ENCODE measurements around the gene GNA12. TPM values are rescaled to one million over a fixed set of nuclear protein-coding genes. Genes with fewer than 3 reads are reported as not detected.

GNA12 gene
- total and polyA plus RNA-seq, 4 donors = 3.7 to 19.0 (median 11.3) TPM

GRCh38 chr7:2821161-2821841 is 22.8 kb downstream of the GNA12 start:
- H3K27ac ChIP-seq (ENCODE audit: low read depth in 1 of 2, low read length in 2 of 2) = peak overlapping the region; percentile 61 to 62
- no peaks in the 10 kb centered on the region for H3K36me3 ChIP-seq (ENCODE audit: control insufficient read depth in 4 of 4, insufficient read depth in 3 of 4, low read depth in 1 of 4, low read length in 3 of 4)
- 66% methylated on average over 12 of the region's 12 CpGs for WGBS
- no peak overlapping the region for H3K9ac ChIP-seq (ENCODE audit: low read depth in 1 of 2, low read length in 2 of 2)
- no peak for TF ChIP-seq GABPA (IDR thresholded peaks at IDR 0.05 in 1 of 2, conservative IDR thresholded peaks at IDR 0.05 in 1 of 2)
- peak; percentile 33 to 35 for TF ChIP-seq HNF4A (conservative IDR thresholded peaks at IDR 0.05)
- TF ChIP-seq ATF3 (IDR thresholded peaks at IDR 0.05) = no peak
- no peak for TF ChIP-seq MAX (IDR thresholded peaks at IDR 0.05)
- H3K4me3 ChIP-seq (ENCODE audit: low read depth in 1 of 3, low read length in 3 of 3) = no peak overlapping the region
- peaks cover 4 to 19% (median 14%) of the 10 kb centered on the region in 4 donors for H3K4me1 ChIP-seq (ENCODE audit: control insufficient read depth in 4 of 4, insufficient read depth in 4 of 4, low read length in 3 of 4)
- DNase-seq (ENCODE audit: low spot score) = no peak
- H3K9me3 ChIP-seq (ENCODE audit: control insufficient read depth in 4 of 4, low read length in 3 of 4) = no peaks in the 10 kb centered on the region
- H3K27me3 ChIP-seq (ENCODE audit: control insufficient read depth in 4 of 4, insufficient read depth in 4 of 4, low read length in 3 of 4) = no peaks in the 10 kb centered on the region

- H3K36me3 ChIP-seq (ENCODE audit: control insufficient read depth in 4 of 4, insufficient read depth in 3 of 4, low read depth in 1 of 4, low read length in 3 of 4) = no peaks in the 10 kb centered on the region
- peaks cover 4 to 19% (median 14%) of the 10 kb centered on the region in 4 donors for H3K4me1 ChIP-seq (ENCODE audit: control insufficient read depth in 4 of 4, insufficient read depth in 4 of 4, low read length in 3 of 4)
- H3K27ac ChIP-seq (ENCODE audit: low read depth in 1 of 2, low read length in 2 of 2) = peak overlapping the region; percentile 61 to 62
- H3K4me3 ChIP-seq (ENCODE audit: low read depth in 1 of 3, low read length in 3 of 3) = no peak overlapping the region
- DNase-seq (ENCODE audit: low spot score) = no peak
- no peak overlapping the region for H3K9ac ChIP-seq (ENCODE audit: low read depth in 1 of 2, low read length in 2 of 2)
- 73% methylated on average over 4 of the region's 4 CpGs for WGBS
- H3K27me3 ChIP-seq (ENCODE audit: control insufficient read depth in 4 of 4, insufficient read depth in 4 of 4, low read length in 3 of 4) = no peaks in the 10 kb centered on the region
- H3K9me3 ChIP-seq (ENCODE audit: control insufficient read depth in 4 of 4, low read length in 3 of 4) = no peaks in the 10 kb centered on the region
- peak; percentile 41 to 83 for TF ChIP-seq JUND (IDR thresholded peaks at IDR 0.05)
- TF ChIP-seq SP1 (IDR thresholded peaks at IDR 0.05) = peak; percentile 67
- TF ChIP-seq YY1 (IDR thresholded peaks at IDR 0.05) = peak; percentile 59
- TF ChIP-seq RAD21 (IDR thresholded peaks at IDR 0.05) = peak; percentile 19 to 46
- no peak for TF ChIP-seq CTCF (IDR thresholded peaks at IDR 0.05; ENCODE audit: low read depth, low read length, missing input control)
- no peak for TF ChIP-seq GABPA (IDR thresholded peaks at IDR 0.05 in 1 of 2, conservative IDR thresholded peaks at IDR 0.05 in 1 of 2)
- peak; percentile 53 to 71 for TF ChIP-seq HNF4A (conservative IDR thresholded peaks at IDR 0.05)
- TF ChIP-seq TAF1 (conservative IDR thresholded peaks at IDR 0.05) = no peak
- no peak for TF ChIP-seq MAX (IDR thresholded peaks at IDR 0.05)
- TF ChIP-seq ATF3 (IDR thresholded peaks at IDR 0.05) = peak; percentile 72
- no peak for TF ChIP-seq HNF4G (IDR thresholded peaks at IDR 0.05)
- TF ChIP-seq RXRA (IDR thresholded peaks at IDR 0.05) = peak; percentile 36 to 60
- peak; percentile 57 for TF ChIP-seq REST (IDR thresholded peaks at IDR 0.05)
- peak; percentile 73 for TF ChIP-seq NR2F2 (IDR thresholded peaks at IDR 0.05)
These were observed 23.6 kb downstream of the GNA12 start for GRCh38 chr7:2820508-2820934.

Measured in liver (tissue), 9 donors.